ENCODE measurements around the gene IREB2. TPM values are rescaled to one million over a fixed set of nuclear protein-coding genes. Genes with fewer than 3 reads are reported as not detected.

IREB2 gene
- total RNA-seq, 1 experiment from 2014 or later = 89.5 TPM

- no peak overlapping the region for H3K27ac Mint-ChIP-seq
- ChIA-PET CTCF (interaction anchor here (0.6 to 4.7 kb wide), 4 partner anchors 11 to 92 kb away, joined by 3 to 25 read pairs (median 14); no protein-coding TSS in a partner anchor), POLR2A (no interaction called here)
- no peak for ATAC-seq
- no peak for DNase-seq (ENCODE audit: low spot score)
- no peaks in the 10 kb centered on the region for H3K36me3 Mint-ChIP-seq
- H3K27me3 Mint-ChIP-seq (ENCODE audit: low read depth) = no peaks in the 10 kb centered on the region
- TF ChIP-seq MYBL2 (CRISPR knock-in tag; IDR thresholded peaks at IDR 0.05) = no peak
- no peak for TF ChIP-seq ATF2 (CRISPR knock-in tag; IDR thresholded peaks at IDR 0.05; ENCODE audit: borderline replicate concordance, low read depth)
- TF ChIP-seq SP1 (CRISPR knock-in tag; conservative IDR thresholded peaks at IDR 0.05) = no peak
- TF ChIP-seq ZNF425 (CRISPR knock-in tag; conservative IDR thresholded peaks at IDR 0.05) = no peak
- no peak for TF ChIP-seq ZNF423 (CRISPR knock-in tag; IDR thresholded peaks at IDR 0.05)
- TF ChIP-seq ZNF396 (CRISPR knock-in tag; IDR thresholded peaks at IDR 0.05; ENCODE audit: borderline replicate concordance) = no peak
- no peak for TF ChIP-seq ERG (CRISPR knock-in tag; IDR thresholded peaks at IDR 0.05)
- no peak for TF ChIP-seq FOXP1 (CRISPR knock-in tag; IDR thresholded peaks at IDR 0.05; ENCODE audit: borderline replicate concordance)
- TF ChIP-seq SOX15 (CRISPR knock-in tag; IDR thresholded peaks at IDR 0.05) = no peak
- no peak for TF ChIP-seq ZNF317 (CRISPR knock-in tag; IDR thresholded peaks at IDR 0.05; ENCODE audit: borderline replicate concordance, low read depth)
- no peak for TF ChIP-seq FOXP4 (CRISPR knock-in tag; IDR thresholded peaks at IDR 0.05)
- TF ChIP-seq USF2 (CRISPR knock-in tag; IDR thresholded peaks at IDR 0.05) = no peak
- H3K4me1 Mint-ChIP-seq = 0 out of 2 replicates have a peak, but pooled peaks cover 6% of the 10 kb centered on the region
- H3K9me3 Mint-ChIP-seq = no peaks in the 10 kb centered on the region
- H3K4me3 Mint-ChIP-seq = no peak overlapping the region
These were observed 30.2 kb upstream of the IREB2 start for GRCh38 chr15:78407608-78408354.

GRCh38 chr15:78408355-78408640 lies 29.7 kb upstream of the IREB2 start:
- DNase-seq (ENCODE audit: low spot score) = no peak
- H3K4me3 Mint-ChIP-seq = no peak overlapping the region
- ATAC-seq = no peak
- no peaks in the 10 kb centered on the region for H3K27me3 Mint-ChIP-seq (ENCODE audit: low read depth)
- ChIA-PET POLR2A (no interaction called here), CTCF (interaction anchor here (3.7 to 4.7 kb wide), 2 partner anchors 11 to 14 kb away, joined by 21 to 25 read pairs; no protein-coding TSS in a partner anchor)
- H3K9me3 Mint-ChIP-seq = no peaks in the 10 kb centered on the region
- H3K36me3 Mint-ChIP-seq = no peaks in the 10 kb centered on the region
- H3K27ac Mint-ChIP-seq = no peak overlapping the region
- H3K4me1 Mint-ChIP-seq = 0 out of 2 replicates have a peak, but pooled peaks cover 6% of the 10 kb centered on the region
- TF ChIP-seq NFYB (CRISPR knock-in tag; conservative IDR thresholded peaks at IDR 0.05; ENCODE audit: low read depth) (no peak), PRDM15 (CRISPR knock-in tag; IDR thresholded peaks at IDR 0.05) (no peak), ZNF416 (CRISPR knock-in tag; IDR thresholded peaks at IDR 0.05) (no peak), NFATC4 (CRISPR knock-in tag; IDR thresholded peaks at IDR 0.05) (no peak), ZMAT4 (CRISPR knock-in tag; IDR thresholded peaks at IDR 0.05) (no peak), AR (CRISPR knock-in tag; IDR thresholded peaks at IDR 0.05) (no peak)

All from WTC11 (cell line).